OCI-LY7 (cell line): ENCODE results near the gene GDF2.

Source experiments
- EZH2phosphoT487 ChIP-seq: fragments of 200-600 bp; sonication (generic); IDR thresholded peaks from 2 replicates; pipeline ENCODE4 v1.6.1; 2018; ENCODE audit warnings: low read depth, borderline replicate concordance, mild to moderate bottlenecking, mixed run types, antibody characterized with exemption, low read length, moderate library complexity, mixed read lengths
- TF ChIP-seq, protein P1 (sequence below): fragments of 200-600 bp; sonication (generic); conservative IDR thresholded peaks from 2 replicates; pipeline ENCODE4 v1.5.1; 2014; ENCODE audit warnings: mild to moderate bottlenecking, antibody characterized with exemption, low read length, moderate library complexity, mixed read lengths

DNA sequence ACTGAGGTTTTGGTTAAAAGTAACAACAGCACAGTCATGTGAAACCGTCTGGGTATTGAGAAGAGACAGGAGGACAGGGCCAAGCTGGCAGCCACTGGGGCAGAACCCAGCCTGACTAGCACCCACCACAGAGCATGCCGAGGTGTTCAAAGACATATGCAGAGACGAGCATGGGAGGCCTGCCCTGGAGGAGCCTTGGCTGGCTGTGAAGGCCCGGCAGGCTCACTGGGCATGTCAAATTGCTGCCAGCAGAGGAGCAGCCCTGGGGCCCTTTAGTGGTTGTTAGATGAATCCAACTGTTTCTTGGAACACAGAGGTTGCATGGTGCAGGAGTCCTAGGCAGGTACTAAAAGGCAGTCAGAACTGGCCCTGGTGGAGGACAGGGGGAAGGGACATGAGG, 5.0 kb upstream of the GDF2 start:
- TF ChIP-seq, protein P1, sequence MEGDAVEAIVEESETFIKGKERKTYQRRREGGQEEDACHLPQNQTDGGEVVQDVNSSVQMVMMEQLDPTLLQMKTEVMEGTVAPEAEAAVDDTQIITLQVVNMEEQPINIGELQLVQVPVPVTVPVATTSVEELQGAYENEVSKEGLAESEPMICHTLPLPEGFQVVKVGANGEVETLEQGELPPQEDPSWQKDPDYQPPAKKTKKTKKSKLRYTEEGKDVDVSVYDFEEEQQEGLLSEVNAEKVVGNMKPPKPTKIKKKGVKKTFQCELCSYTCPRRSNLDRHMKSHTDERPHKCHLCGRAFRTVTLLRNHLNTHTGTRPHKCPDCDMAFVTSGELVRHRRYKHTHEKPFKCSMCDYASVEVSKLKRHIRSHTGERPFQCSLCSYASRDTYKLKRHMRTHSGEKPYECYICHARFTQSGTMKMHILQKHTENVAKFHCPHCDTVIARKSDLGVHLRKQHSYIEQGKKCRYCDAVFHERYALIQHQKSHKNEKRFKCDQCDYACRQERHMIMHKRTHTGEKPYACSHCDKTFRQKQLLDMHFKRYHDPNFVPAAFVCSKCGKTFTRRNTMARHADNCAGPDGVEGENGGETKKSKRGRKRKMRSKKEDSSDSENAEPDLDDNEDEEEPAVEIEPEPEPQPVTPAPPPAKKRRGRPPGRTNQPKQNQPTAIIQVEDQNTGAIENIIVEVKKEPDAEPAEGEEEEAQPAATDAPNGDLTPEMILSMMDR = no peak
- no peak for TF ChIP-seq EZH2phosphoT487
